Astrocyte of the cerebellum (primary cell): Measurements from ENCODE around the gene MRPL2.

Experiments
- DNase-seq: peaks from one replicate; pipeline ENCODE4 v3.0.0-alpha.2; 2011; ENCODE audit warnings: low read depth
- H3K4me3 ChIP-seq: 2 replicates; pipeline ENCODE4 v1.5.1; 2011; ENCODE audit warnings: mild to moderate bottlenecking, low read depth, low read length, moderate library complexity
- in situ Hi-C: cut with HindIII; loops from 2 replicates; pipeline ENCODE4 v1.10.0; 2017; ENCODE audit warnings: low sequenced_read_pairs
- TF ChIP-seq, protein P1 (sequence below): IDR thresholded peaks from 2 replicates; pipeline ENCODE4 v1.5.1; 2012; ENCODE audit warnings: low read length, low read depth, moderate library complexity, mild to moderate bottlenecking; ENCODE audit errors: missing control alignments

The MRPL2 gene

DNA sequence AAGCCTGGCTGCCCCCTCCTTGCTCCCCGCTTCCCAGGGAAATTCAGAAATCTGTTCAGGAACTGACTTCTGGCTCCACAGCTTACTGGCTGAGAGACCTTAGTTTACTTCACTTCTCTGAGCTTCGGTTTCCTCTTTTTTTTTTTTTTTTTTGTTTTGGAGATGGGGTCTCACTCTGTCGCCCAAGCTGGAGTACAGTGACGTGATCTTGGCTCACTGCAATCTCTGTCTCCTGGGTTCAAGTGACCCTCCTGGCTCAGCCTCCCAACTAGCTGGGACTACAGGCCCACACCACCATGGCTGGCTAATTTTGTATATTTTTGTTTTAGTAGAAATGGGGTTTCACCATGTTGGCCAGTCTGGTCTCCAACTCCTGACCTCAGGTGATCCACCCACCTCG is 31.8 kb upstream of the MRPL2 start:
- DNase-seq, result no peak
- TF ChIP-seq, protein P1, sequence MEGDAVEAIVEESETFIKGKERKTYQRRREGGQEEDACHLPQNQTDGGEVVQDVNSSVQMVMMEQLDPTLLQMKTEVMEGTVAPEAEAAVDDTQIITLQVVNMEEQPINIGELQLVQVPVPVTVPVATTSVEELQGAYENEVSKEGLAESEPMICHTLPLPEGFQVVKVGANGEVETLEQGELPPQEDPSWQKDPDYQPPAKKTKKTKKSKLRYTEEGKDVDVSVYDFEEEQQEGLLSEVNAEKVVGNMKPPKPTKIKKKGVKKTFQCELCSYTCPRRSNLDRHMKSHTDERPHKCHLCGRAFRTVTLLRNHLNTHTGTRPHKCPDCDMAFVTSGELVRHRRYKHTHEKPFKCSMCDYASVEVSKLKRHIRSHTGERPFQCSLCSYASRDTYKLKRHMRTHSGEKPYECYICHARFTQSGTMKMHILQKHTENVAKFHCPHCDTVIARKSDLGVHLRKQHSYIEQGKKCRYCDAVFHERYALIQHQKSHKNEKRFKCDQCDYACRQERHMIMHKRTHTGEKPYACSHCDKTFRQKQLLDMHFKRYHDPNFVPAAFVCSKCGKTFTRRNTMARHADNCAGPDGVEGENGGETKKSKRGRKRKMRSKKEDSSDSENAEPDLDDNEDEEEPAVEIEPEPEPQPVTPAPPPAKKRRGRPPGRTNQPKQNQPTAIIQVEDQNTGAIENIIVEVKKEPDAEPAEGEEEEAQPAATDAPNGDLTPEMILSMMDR, result no peak
- in situ Hi-C loops, result no loop called here
- H3K4me3 ChIP-seq, result no peak overlapping the region

DNA sequence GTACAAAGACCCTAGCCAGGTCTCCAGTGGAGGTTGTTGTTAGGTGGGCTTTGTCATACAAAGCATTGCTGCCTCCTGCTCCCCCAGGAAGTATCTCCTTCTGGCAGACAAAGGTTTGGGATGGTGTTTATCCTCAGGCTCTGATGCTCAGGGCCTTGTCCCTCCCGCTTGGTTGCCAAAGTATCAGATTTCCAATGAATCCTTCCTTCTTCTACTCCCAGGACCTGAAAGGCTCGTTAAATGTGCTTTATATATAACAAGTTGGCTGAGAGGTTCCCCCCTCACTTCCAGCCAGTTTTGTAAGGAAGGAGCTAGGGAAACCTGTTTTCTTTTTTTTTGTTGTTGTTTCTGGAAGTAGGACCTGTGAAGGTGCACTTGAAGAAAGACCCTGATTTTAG is 31.3 kb upstream of the MRPL2 start:
- in situ Hi-C loops, result no loop called here
- TF ChIP-seq, protein P1, result no peak
- no peak for DNase-seq
- H3K4me3 ChIP-seq, result no peak overlapping the region

DNA sequence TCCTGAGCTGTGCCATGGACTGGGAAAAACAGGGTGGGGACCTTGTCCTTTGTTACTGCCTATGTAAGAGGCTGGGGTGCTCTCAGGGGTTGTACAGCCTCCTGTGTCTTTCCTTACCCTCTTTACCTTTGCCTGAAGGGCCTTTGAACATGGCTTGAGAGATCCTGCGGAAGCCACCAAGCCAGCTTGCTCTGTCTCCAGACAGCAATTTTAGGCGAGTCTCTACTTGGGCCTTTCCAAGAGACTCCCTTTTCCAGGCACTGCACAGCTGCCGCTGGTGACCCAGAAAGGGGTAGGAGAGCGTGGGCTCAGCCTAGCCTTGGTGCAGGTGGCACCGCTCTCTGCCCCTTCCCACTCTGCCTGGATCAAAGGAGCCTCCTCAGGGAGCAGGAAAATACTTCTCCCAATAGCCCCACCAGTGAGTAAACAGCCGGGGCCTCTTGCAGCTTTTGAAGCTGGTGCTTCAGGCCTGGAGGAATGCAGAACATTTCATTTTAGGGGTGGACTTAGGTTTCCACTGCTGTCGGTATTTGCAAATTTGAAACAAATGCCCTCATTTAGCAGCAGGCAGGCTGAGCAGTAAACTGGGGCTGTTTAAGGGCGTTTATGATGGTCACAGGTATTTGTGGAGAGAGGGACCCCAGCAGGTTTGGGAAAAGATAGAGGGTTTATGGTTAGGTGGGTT is 30.8 kb upstream of the MRPL2 start:
- in situ Hi-C loops, result no loop called here
- no peak for DNase-seq
- TF ChIP-seq, protein P1, result no peak
- no peak overlapping the region for H3K4me3 ChIP-seq

DNA sequence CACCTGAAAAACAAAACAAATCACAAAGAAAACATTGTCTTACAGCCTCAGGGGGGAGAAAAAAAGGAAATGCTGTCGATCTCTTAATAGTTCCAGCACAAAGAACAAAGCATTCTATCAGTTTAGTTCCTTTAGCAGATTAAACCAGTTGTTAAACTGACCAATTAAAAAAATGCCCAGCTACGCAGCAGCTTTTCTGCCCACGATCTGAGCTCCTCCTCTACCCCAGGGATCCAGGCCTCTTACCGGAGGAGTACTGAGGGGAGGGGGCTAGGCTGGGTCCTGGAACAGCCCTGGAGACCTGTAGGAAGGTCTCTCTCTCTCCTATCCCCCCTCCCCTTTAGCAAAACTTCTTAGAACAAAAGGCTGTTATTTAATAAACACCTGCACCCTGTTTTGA is 30.2 kb upstream of the MRPL2 start:
- in situ Hi-C loops, result no loop called here
- no peak overlapping the region for H3K4me3 ChIP-seq
- no peak for DNase-seq
- TF ChIP-seq, protein P1, result no peak

DNA sequence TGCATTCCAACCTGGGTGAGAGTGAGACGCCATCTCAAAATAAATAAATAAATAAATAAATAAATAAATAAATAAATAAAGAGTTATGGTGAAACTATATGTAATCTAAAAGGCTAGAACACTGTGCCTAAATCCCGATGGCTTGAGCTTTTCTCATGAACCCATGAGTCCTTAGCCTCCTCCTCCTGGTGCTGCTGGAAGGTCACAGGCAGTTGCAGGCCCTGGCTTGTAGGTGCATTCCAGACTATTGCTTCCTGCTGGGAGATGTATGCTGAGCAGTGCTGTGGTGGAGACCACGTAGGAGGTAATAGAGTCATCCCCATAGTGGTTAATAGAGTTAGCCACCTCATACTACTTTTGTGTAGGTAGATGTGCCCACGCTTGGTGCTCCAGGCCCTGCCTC is 29.4 kb upstream of the MRPL2 start:
- in situ Hi-C loops, result no loop called here

DNA sequence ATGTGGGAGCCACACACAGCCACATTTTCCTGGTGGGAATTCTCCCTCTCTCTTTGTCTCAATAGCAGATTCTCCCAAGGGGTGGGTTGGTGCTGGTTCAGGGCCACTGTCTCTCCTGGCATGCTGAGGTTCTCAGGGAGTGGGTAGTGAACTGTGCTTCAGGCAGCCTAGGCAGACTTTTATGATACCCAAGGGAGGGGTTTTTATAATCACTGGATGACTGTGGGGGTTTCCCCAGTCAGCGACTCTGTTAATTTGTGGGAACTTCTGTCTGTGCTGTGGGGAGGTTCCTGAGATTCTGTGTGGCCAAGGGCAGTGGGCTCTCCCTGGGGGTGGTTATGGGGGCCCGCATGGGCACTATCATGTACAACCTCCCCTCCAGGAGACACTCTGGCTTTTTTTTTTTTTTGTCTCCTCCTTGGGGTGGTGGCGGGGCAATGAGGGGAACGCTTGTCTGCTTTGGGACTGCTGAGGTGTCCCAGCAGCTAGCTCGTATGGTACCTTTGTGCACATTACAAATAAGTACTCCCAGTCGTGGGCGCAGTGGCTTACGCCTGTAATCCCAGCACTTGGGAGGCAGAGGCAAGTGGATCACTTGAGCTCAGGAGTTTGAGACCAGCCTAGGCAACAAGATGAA is 26.9 kb upstream of the MRPL2 start:
- TF ChIP-seq, protein P1, result no peak
- in situ Hi-C loops, result no loop called here
- no peak overlapping the region for H3K4me3 ChIP-seq
- DNase-seq, result no peak

More for the DNA sequence above, 29.4 kb upstream of the MRPL2 start:
- peak; percentile 52 for DNase-seq
- TF ChIP-seq, protein P1, result no peak
- H3K4me3 ChIP-seq, result no peak overlapping the region
